Thoracic aorta (tissue), 2 donors: ENCODE data around the gene CEP78. TPM values are rescaled to one million over a fixed set of nuclear protein-coding genes. Genes with fewer than 3 reads are reported as not detected.

Source experiments
- ATAC-seq: fragments of 150-250 bp; one replicate; pipeline ENCODE4 v1.8.0; 2017; ENCODE audit warnings: low read depth; ENCODE audit not compliant: insufficient number of reproducible peaks, low FRiP score
- DNase-seq: peaks from one replicate; pipeline ENCODE4 v3.0.0-alpha.2; 2020; ENCODE audit warnings: low spot score
- H3K27ac ChIP-seq, 2 donors: fragments of 200-600 bp; sonication (generic); 1 replicate in 1 of 2; 2 replicates in 1 of 2; pipeline ENCODE4 v1.5.1; 2016; ENCODE audit warnings: mild to moderate bottlenecking in 2 of 2, moderate library complexity in 2 of 2
- H3K27me3 ChIP-seq: fragments of 200-600 bp; sonication (generic); replicated peaks from 2 replicates; pipeline ENCODE4 v1.6.0; 2016; ENCODE audit warnings: mild to moderate bottlenecking; ENCODE audit not compliant: insufficient read depth
- H3K36me3 ChIP-seq: fragments of 200-600 bp; sonication (generic); one replicate; pipeline ENCODE4 v1.5.1; 2016
- H3K4me1 ChIP-seq, 2 donors: fragments of 200-600 bp; sonication (generic); 1 replicate in 1 of 2; 2 replicates in 1 of 2; pipeline versions ENCODE4 v1.5.1 to v1.6.0; 2016; ENCODE audit warnings: low read depth in 2 of 2, mild to moderate bottlenecking in 1 of 2; ENCODE audit not compliant: control insufficient read depth in 1 of 2
- H3K4me3 ChIP-seq: fragments of 200-600 bp; sonication (generic); 2 replicates; pipeline ENCODE4 v1.5.1; 2016; ENCODE audit warnings: mild to moderate bottlenecking
- H3K9me3 ChIP-seq: fragments of 200-600 bp; sonication (generic); 2 replicates; pipeline ENCODE4 v1.5.1; 2016
- total RNA-seq, 2 donors: library from RNA; depleted of rRNA; stranded (reverse); fragments of >200 nt; gene quantifications; one replicate each; pipeline versions ENCODE4 v1.1.0 to v1.2.3, GENCODE V29; 2016
- TF ChIP-seq, protein P1 (sequence below): fragments of 200-600 bp; sonication (generic); IDR thresholded peaks from one replicate; pipeline ENCODE4 v1.5.1; 2019; ENCODE audit warnings: antibody characterized with exemption

The CEP78 gene
- total RNA-seq, 2 donors from 2014 or later = 5.6 to 10.4 TPM

DNA sequence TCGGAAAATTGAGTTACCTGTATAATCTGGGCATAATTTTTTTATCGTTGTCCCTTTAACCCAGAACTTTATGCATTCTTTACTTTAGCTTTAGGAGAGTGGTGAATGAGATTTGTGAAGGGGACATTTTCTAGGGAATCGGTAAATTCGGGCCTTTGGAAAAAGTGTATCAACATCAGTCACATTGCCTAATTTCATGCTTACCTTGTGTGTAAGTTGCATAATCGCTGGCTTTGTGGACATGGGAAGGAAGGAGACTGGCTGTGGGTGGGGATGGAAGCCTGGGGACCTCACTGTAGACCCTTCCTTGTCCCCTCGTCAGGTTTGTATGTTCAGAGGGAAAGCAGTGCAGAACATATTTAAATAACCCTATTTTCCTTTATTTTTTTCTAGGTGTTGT, 64.3 kb downstream of the CEP78 start:
- Histone ChIP-seq H3K4me1 (peaks cover 7 to 14% of the 10 kb centered on the region in 2 donors), H3K27ac (no peak overlapping the region), H3K4me3 (no peak overlapping the region), H3K36me3 (no peaks in the 10 kb centered on the region), H3K27me3 (no peaks in the 10 kb centered on the region), H3K9me3 (no peaks in the 10 kb centered on the region)
- no peak for ATAC-seq
- DNase-seq = no peak
- TF ChIP-seq, protein P1, sequence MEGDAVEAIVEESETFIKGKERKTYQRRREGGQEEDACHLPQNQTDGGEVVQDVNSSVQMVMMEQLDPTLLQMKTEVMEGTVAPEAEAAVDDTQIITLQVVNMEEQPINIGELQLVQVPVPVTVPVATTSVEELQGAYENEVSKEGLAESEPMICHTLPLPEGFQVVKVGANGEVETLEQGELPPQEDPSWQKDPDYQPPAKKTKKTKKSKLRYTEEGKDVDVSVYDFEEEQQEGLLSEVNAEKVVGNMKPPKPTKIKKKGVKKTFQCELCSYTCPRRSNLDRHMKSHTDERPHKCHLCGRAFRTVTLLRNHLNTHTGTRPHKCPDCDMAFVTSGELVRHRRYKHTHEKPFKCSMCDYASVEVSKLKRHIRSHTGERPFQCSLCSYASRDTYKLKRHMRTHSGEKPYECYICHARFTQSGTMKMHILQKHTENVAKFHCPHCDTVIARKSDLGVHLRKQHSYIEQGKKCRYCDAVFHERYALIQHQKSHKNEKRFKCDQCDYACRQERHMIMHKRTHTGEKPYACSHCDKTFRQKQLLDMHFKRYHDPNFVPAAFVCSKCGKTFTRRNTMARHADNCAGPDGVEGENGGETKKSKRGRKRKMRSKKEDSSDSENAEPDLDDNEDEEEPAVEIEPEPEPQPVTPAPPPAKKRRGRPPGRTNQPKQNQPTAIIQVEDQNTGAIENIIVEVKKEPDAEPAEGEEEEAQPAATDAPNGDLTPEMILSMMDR = no peak

GRCh38 chr9:78301466-78301865, 65.6 kb downstream of the CEP78 start:
- TF ChIP-seq, protein P1 = no peak
- Histone ChIP-seq H3K4me3 (no peak overlapping the region), H3K27me3 (no peaks in the 10 kb centered on the region), H3K9me3 (no peaks in the 10 kb centered on the region), H3K4me1 (peaks cover 7 to 14% of the 10 kb centered on the region in 2 donors), H3K36me3 (no peaks in the 10 kb centered on the region), H3K27ac (no peak overlapping the region)
- DNase-seq (no peak), ATAC-seq (no peak)

GRCh38 chr9:78303377-78304062, 67.6 kb downstream of the CEP78 start:
- Histone ChIP-seq H3K9me3 (no peaks in the 10 kb centered on the region), H3K27ac (no peak overlapping the region), H3K4me3 (no peak overlapping the region), H3K36me3 (no peaks in the 10 kb centered on the region), H3K27me3 (no peaks in the 10 kb centered on the region), H3K4me1 (no peaks in the 10 kb centered on the region)
- ATAC-seq (no peak), DNase-seq (no peak)
- TF ChIP-seq, protein P1 = no peak

- Histone ChIP-seq H3K4me1 (no peaks in the 10 kb centered on the region), H3K27ac (no peak overlapping the region), H3K27me3 (no peaks in the 10 kb centered on the region), H3K9me3 (no peaks in the 10 kb centered on the region), H3K4me3 (no peak overlapping the region), H3K36me3 (no peaks in the 10 kb centered on the region)
- ATAC-seq (no peak), DNase-seq (no peak)
- TF ChIP-seq, protein P1 = no peak
These were observed 68.5 kb downstream of the CEP78 start for GRCh38 chr9:78304357-78304756.

- TF ChIP-seq, protein P1 = no peak
- DNase-seq (no peak), ATAC-seq (no peak)
- H3K4me3 ChIP-seq = no peak overlapping the region
- no peaks in the 10 kb centered on the region for H3K9me3 ChIP-seq
- no peaks in the 10 kb centered on the region for H3K27me3 ChIP-seq
- no peaks in the 10 kb centered on the region for H3K4me1 ChIP-seq
- no peak overlapping the region for H3K27ac ChIP-seq
- no peaks in the 10 kb centered on the region for H3K36me3 ChIP-seq
These were observed 70.6 kb downstream of the CEP78 start for GRCh38 chr9:78306222-78307076.
